ENCODE data around the gene GTF3C4.

DNA sequence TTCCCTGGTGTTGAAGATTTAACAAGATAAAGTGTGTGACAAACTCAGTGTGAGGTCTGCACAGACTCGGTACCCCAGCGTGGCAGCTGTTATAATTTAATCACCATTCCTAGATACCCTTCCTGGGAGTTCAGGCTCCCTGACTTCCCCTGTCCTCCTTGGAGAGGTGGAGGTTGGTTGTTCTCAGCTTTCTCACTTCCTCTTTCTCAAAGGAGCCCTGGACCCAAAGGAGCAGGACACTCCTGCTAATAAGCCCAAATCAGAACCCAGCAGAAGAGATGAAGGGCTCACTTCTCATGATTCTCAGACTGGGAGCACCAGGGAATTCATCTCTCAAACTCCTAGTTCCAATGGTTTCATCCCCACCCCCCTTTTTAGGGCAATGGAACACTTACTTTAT lies 58.2 kb downstream of the GTF3C4 start:
- TF ChIP-seq, protein P1, sequence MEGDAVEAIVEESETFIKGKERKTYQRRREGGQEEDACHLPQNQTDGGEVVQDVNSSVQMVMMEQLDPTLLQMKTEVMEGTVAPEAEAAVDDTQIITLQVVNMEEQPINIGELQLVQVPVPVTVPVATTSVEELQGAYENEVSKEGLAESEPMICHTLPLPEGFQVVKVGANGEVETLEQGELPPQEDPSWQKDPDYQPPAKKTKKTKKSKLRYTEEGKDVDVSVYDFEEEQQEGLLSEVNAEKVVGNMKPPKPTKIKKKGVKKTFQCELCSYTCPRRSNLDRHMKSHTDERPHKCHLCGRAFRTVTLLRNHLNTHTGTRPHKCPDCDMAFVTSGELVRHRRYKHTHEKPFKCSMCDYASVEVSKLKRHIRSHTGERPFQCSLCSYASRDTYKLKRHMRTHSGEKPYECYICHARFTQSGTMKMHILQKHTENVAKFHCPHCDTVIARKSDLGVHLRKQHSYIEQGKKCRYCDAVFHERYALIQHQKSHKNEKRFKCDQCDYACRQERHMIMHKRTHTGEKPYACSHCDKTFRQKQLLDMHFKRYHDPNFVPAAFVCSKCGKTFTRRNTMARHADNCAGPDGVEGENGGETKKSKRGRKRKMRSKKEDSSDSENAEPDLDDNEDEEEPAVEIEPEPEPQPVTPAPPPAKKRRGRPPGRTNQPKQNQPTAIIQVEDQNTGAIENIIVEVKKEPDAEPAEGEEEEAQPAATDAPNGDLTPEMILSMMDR (IDR thresholded peaks at IDR 0.05 in 8 of 11, conservative IDR thresholded peaks at IDR 0.05 in 3 of 11), result no peak
- no peak for TF ChIP-seq POLR2A (IDR thresholded peaks at IDR 0.05)

Data from spleen (tissue), 7 donors.